GM12891 (cell line): ENCODE measurements around the gene ZNF614.

Experiments used
- POLR2A ChIP-seq: IDR thresholded peaks from 2 replicates; pipeline ENCODE4 v1.6.1; 2011; ENCODE audit warnings: low read depth, low read length, control low read depth
- POLR2AphosphoS5 ChIP-seq: IDR thresholded peaks from 2 replicates; pipeline ENCODE4 v1.6.1; 2011; ENCODE audit warnings: low read depth, low read length, control low read depth
- SPI1 ChIP-seq: IDR thresholded peaks from 2 replicates; pipeline ENCODE4 v1.6.1; 2011; ENCODE audit warnings: low read depth, low read length, control low read depth
- TAF1 ChIP-seq: IDR thresholded peaks from 2 replicates; pipeline ENCODE4 v1.6.1; 2011; ENCODE audit warnings: low read depth, low read length, control low read depth

GRCh38 chr19:51977346-51977745, 50.8 kb downstream of the ZNF614 start:
- TF ChIP-seq POLR2AphosphoS5 (no peak), TAF1 (no peak), POLR2A (no peak), SPI1 (no peak)
